ENCODE data around the gene NIM1K.
"Not testable (repeated sequence)": the region's sequence is repeated elsewhere in the genome, so short reads cannot be mapped to it uniquely, and the experiment has no call there.

The NIM1K gene

GRCh38 chr5:43315263-43315662 is 123.2 kb downstream of the NIM1K start:
- no peak for TF ChIP-seq CTCF (conservative IDR thresholded peaks at IDR 0.05; ENCODE audit: low read depth, low read length)
- no peak for DNase-seq (ENCODE audit: low read depth)

GRCh38 chr5:43315682-43316081 is 123.7 kb downstream of the NIM1K start:
- no peak for DNase-seq (ENCODE audit: low read depth)
- TF ChIP-seq CTCF (conservative IDR thresholded peaks at IDR 0.05; ENCODE audit: low read depth, low read length): no peak
- no peak overlapping the region for H3K4me3 ChIP-seq (ENCODE audit: low read length)

More at GRCh38 chr5:43315263-43315662, 123.2 kb downstream of the NIM1K start:
- no peak overlapping the region for H3K4me3 ChIP-seq (ENCODE audit: low read length)

- no peak overlapping the region for H3K4me3 ChIP-seq (ENCODE audit: low read length)
- no peak for TF ChIP-seq CTCF (conservative IDR thresholded peaks at IDR 0.05; ENCODE audit: low read depth, low read length)
- DNase-seq (ENCODE audit: low read depth): no peak
These were observed 124.4 kb downstream of the NIM1K start for GRCh38 chr5:43316421-43316820.

- H3K4me3 ChIP-seq (ENCODE audit: low read length): no peak overlapping the region
- DNase-seq (ENCODE audit: low read depth): no peak
- no peak for TF ChIP-seq CTCF (conservative IDR thresholded peaks at IDR 0.05; ENCODE audit: low read depth, low read length)
These were observed 128.8 kb downstream of the NIM1K start for GRCh38 chr5:43320846-43321245.

- DNase-seq (ENCODE audit: low read depth); H3K4me3 ChIP-seq (ENCODE audit: low read length): not testable (repeated sequence)
These were observed 131.5 kb downstream of the NIM1K start for GRCh38 chr5:43323488-43323887.

- H3K4me3 ChIP-seq (ENCODE audit: low read length): not testable (repeated sequence)
These were observed 133.6 kb downstream of the NIM1K start for GRCh38 chr5:43325624-43326023.

More at GRCh38 chr5:43325624-43326023, 133.6 kb downstream of the NIM1K start:
- not testable (repeated sequence) for DNase-seq (ENCODE audit: low read depth)
